ENCODE data around the gene JADE2.

- TF ChIP-seq CTCF (conservative IDR thresholded peaks at IDR 0.05; ENCODE audit: low read depth, low read length) = no peak
- TF ChIP-seq EZH2 (IDR thresholded peaks at IDR 0.05; ENCODE audit: borderline replicate concordance, low read depth, low read length, poor library complexity, severe bottlenecking) = no peak
These were observed 21.5 kb upstream of the JADE2 start for GRCh38 chr5:134503937-134504437.

All from A673 (cell line).